NCI-H2107 (cell line): ENCODE results near the gene TBL2.
"Not testable (repeated sequence)": the region's sequence is repeated elsewhere in the genome, so short reads cannot be mapped to it uniquely, and the experiment has no call there.

Source experiments
- DNase-seq: peaks from one replicate; lab custom pipeline; 2025; lab: John Stamatoyannopoulos, UW

Gene TBL2

DNA sequence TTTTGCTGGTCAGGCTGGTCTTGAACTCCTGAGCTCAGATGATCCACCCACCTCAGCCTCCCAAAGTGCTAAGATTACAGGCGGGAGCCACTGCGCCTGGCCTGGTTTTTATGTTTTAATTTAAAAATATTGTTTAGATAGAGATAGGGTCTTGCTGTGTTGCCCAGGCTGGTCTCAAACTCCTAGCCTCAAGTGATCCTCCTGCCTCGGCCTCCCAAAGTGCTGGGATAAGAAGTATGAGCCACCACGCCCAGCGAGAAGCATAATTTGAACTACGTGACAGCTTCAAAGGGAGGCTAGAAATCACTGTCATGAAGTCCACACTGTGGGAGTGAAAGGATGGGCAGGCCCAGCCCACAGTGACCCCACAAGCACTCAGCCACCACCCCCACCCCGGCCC lies 42.5 kb downstream of the TBL2 start:
- not testable (repeated sequence) for DNase-seq

DNA sequence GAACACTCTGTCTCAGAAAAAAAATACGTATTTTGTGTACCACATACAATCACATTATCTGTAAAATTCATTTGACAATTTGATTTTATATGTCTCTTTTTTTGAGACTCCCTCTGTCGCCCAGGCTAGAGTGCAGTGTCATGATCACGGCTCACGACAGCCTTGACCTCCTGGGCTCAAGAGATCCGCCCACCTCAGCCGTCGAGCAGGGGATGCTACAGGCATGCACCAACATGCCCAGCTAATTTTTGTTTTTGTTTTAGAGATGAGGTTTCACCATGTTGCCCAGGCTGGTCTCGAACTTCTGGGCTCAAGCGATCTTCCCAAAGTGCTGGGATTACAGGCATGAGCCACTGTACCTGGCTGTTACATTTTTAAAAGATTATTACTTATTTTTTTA lies 44.6 kb downstream of the TBL2 start:
- no peak for DNase-seq

- no peak for DNase-seq
Observed at GRCh38 chr7:73532224-73532623, 46.2 kb downstream of the TBL2 start.

DNA sequence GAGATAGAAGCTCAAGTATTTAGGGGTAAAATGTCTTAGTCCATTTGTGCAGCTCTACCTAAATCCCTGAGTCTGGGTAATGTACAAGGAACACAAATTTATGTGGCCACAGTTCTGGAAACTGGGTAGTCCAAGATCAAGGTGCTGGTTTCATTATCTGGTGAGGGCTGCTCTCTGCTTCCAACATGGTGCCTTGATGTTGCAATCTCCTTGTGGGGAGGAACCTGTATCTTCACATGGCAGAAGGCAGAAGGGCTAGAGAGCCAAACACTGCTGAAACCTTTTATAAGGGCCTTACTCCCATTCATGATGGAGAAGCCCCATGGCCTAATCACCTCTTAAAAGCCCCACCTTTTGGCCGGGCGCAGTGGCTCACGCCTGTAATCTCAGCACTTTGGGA lies 47.6 kb downstream of the TBL2 start:
- DNase-seq = no peak

- DNase-seq = no peak
Observed at GRCh38 chr7:73526896-73527821, 51.2 kb downstream of the TBL2 start.

GRCh38 chr7:73526158-73526494 lies 52.3 kb downstream of the TBL2 start:
- DNase-seq = not testable (repeated sequence)

DNA sequence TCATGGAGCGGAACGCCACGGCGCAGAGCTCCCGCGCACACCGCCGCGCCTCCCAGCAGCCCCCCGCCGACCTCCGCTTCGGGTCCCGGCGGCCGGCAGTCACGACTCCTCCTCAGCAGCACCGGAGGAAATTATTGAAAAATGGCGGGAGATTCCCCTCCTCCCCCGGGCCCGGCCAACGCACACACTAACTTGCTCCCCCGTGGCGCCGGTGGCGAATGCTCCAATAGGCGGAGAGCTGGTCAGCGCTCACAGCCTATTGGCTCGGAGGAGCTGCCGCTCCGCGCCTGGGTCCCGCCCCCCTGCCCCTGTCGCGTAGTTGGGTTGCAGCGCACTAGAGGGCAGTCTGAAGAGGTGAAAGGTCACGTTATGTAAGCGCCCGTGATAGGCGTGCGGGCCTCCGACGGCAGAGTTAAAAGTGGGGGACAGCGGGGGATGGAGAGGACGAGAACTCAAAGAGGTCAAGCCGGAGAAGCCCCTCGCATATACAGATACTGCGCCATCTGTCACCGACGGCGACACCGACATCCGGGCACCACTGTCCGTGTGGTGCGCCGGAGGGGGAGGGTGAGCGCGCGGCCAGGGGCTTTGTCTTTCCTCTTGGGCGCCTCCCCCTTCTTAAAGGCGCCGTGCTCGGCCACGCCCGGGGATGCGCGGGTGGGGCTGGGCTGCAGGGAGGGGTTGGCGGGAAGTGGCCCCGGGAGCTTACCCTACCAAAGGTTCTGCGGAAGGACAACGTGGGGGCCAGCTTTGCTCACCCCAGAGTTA lies 56.1 kb downstream of the TBL2 start, which contains the start of gene BAZ1B:
Gene BAZ1B (minus strand): TSS at position 189 of the 768 bp plus-strand sequence. CDS start 360 bp downstream, outside the sequence.
- peak; percentile 97 for DNase-seq

- peak; percentile 75 for DNase-seq
Observed at GRCh38 chr7:73521636-73522104, 56.7 kb downstream of the TBL2 start.

- DNase-seq = no peak
Observed at GRCh38 chr7:73520673-73521635, 57.4 kb downstream of the TBL2 start.

- DNase-seq = no peak
Observed at GRCh38 chr7:73519867-73520672, 58.3 kb downstream of the TBL2 start.

- DNase-seq = no peak
Observed at GRCh38 chr7:73518470-73518869, 59.9 kb downstream of the TBL2 start.
